Measurements from ENCODE around the gene SPATA13. TPM values are rescaled to one million over a fixed set of nuclear protein-coding genes. Genes with fewer than 3 reads are reported as not detected.

SPATA13 gene
- total and polyA plus RNA-seq, 4 donors = 10.5 to 36.7 (median 20.1) TPM

DNA sequence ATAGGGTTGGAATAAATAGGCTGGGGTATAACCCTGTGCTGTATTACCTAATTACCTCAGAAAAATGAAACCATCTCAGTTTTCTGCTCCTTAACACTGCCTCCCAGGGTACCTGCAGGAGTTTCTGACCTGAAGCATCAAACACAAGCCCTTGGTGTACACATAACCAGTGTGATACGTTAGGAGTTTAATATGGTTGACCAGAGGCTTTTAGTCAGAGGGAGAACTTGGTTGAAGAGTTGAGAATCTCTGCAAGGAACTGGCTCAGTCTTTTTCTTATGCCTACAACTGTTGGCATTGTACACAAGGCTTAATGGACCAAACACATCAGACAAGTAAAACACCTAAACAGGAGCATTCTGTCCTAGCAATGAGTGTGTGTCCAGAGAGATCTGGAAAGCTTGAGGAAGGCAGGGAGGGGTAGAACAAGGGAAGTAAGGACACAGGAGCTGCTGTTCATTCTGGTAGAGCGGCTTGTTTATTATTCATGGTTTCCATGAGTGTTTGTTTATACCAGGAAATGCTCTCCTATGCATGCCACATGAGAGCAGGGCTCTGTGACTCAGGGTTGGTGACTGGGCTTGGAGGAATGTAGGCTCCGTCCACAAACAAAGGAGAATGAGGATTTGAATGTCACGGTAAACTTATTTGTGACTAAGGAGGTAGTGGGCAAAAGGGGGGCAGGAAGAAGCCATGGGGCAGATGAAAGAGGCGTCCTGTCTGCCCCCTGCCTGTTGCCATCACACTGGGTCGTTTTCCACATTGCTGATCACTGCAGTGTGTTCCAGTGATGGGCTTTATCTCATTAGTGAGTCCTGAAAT lies 11.9 kb upstream of the SPATA13 start:
- peak; percentile 89 for ATAC-seq (ENCODE audit: insufficient read depth, low FRiP score)
- Histone ChIP-seq H3K9me3 (ENCODE audit: control insufficient read depth in 4 of 4, insufficient read depth in 3 of 4, low read length in 3 of 4) (no peaks in the 10 kb centered on the region), H3K27ac (ENCODE audit: low read depth in 1 of 2, low read length in 1 of 2) (peak overlapping the region in 1 of 2 donors; percentile 74), H3K4me3 (no peak overlapping the region), H3K4me1 (ENCODE audit: control insufficient read depth in 5 of 5, insufficient read depth in 5 of 5, low read length in 5 of 5) (peaks cover 0 to 14% (median 5%) of the 10 kb centered on the region in 5 donors), H3K36me3 (ENCODE audit: control insufficient read depth in 4 of 4, insufficient read depth in 4 of 4, low read length in 4 of 4) (no peaks in the 10 kb centered on the region), H3K9ac (ENCODE audit: insufficient read depth in 1 of 2, low read length in 2 of 2) (no peak overlapping the region), H3K27me3 (ENCODE audit: control insufficient read depth in 3 of 3, insufficient read depth in 3 of 3, low read length in 2 of 3) (no peaks in the 10 kb centered on the region)
- TF ChIP-seq, protein P1, sequence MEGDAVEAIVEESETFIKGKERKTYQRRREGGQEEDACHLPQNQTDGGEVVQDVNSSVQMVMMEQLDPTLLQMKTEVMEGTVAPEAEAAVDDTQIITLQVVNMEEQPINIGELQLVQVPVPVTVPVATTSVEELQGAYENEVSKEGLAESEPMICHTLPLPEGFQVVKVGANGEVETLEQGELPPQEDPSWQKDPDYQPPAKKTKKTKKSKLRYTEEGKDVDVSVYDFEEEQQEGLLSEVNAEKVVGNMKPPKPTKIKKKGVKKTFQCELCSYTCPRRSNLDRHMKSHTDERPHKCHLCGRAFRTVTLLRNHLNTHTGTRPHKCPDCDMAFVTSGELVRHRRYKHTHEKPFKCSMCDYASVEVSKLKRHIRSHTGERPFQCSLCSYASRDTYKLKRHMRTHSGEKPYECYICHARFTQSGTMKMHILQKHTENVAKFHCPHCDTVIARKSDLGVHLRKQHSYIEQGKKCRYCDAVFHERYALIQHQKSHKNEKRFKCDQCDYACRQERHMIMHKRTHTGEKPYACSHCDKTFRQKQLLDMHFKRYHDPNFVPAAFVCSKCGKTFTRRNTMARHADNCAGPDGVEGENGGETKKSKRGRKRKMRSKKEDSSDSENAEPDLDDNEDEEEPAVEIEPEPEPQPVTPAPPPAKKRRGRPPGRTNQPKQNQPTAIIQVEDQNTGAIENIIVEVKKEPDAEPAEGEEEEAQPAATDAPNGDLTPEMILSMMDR (IDR thresholded peaks at IDR 0.05; ENCODE audit: control extremely low read depth, extremely low read depth) = no peak
- DNase-seq = peak; percentile 55 to 77 (median 73)
- 44 to 59% methylated on average over 6 of the region's 6 CpGs for WGBS, 2 donors

DNA sequence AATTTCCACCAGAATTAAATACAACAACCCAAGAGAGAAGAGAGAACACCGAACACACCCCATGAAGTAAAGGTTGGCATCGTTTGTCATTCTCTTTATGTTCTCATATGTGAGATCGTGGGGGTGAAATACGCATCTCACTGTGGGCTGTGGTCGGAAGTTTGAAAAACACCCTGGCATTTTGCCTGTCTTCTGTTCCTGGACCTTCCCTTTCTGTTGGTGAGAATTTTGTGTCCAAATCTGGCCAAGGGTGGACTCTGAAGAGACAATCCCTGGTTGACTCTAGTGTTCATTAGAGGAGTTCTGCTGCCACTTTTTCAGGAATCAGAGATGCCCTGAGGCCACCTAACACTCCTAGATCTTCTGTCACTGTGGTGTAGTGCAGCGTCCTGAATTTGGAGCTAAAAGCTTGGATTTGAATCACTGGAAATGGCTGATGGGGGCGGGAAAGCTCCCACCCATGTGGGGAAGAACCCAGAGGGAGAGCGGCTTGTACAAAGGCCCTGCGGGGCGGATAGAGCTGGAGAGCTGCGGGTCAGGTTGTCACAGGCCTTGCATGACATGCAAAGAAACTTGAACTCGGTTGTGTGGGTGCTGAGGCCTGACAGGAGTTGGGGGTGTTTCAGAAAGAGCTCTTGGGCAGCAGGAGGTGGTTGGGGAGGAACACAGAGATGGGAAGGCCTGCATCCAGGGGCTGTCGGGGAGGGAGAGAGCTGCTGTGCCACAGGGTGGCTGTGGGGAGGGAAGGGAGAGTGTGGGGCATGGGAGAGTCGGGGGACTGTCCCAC lies 11.1 kb upstream of the SPATA13 start:
- DNase-seq (no peak), ATAC-seq (ENCODE audit: insufficient read depth, low FRiP score) (no peak)
- Histone ChIP-seq H3K27me3 (ENCODE audit: control insufficient read depth in 3 of 3, insufficient read depth in 3 of 3, low read length in 2 of 3) (no peaks in the 10 kb centered on the region), H3K4me1 (ENCODE audit: control insufficient read depth in 5 of 5, insufficient read depth in 5 of 5, low read length in 5 of 5) (peaks cover 0 to 14% (median 5%) of the 10 kb centered on the region in 5 donors), H3K4me3 (no peak overlapping the region), H3K36me3 (ENCODE audit: control insufficient read depth in 4 of 4, insufficient read depth in 4 of 4, low read length in 4 of 4) (no peaks in the 10 kb centered on the region), H3K27ac (ENCODE audit: low read depth in 1 of 2, low read length in 1 of 2) (peak overlapping the region in 1 of 2 donors; percentile 74), H3K9ac (ENCODE audit: insufficient read depth in 1 of 2, low read length in 2 of 2) (no peak overlapping the region), H3K9me3 (ENCODE audit: control insufficient read depth in 4 of 4, insufficient read depth in 3 of 4, low read length in 3 of 4) (no peaks in the 10 kb centered on the region)
- TF ChIP-seq, protein P1 (IDR thresholded peaks at IDR 0.05; ENCODE audit: control extremely low read depth, extremely low read depth) = no peak
- 85 to 88% methylated on average over 14 of the region's 14 CpGs for WGBS, 2 donors

DNA sequence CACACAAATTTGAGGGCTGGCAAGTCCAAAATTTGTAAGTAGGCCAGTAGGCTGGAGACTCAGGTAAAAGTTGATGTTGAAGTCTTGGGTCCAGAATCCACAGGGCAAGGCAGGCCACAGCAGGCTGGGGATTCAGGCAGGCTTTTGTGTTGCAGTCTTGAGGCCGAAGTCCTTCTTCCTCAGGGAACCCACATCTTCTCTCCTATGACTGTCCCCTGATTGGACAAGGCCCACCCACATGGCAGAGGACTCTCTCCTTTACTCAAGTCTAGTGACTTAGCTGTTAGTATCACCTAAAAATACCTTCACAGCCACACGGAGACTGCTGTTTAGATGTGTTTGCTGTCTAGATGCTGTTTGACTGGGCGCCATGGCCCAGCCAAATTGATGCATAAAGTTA lies 9.9 kb upstream of the SPATA13 start:
- no peak for ATAC-seq (ENCODE audit: insufficient read depth, low FRiP score)
- 95 to 96% methylated on average over 3 of the region's 3 CpGs for WGBS, 2 donors
- peaks cover 0 to 11% (median 5%) of the 10 kb centered on the region in 5 donors for H3K4me1 ChIP-seq (ENCODE audit: control insufficient read depth in 5 of 5, insufficient read depth in 5 of 5, low read length in 5 of 5)

More for the DNA sequence above, 9.9 kb upstream of the SPATA13 start:
- H3K27me3 ChIP-seq (ENCODE audit: control insufficient read depth in 3 of 3, insufficient read depth in 3 of 3, low read length in 2 of 3) = no peaks in the 10 kb centered on the region
- no peak overlapping the region for H3K9ac ChIP-seq (ENCODE audit: insufficient read depth in 1 of 2, low read length in 2 of 2)
- no peaks in the 10 kb centered on the region for H3K9me3 ChIP-seq (ENCODE audit: control insufficient read depth in 4 of 4, insufficient read depth in 3 of 4, low read length in 3 of 4)
- H3K36me3 ChIP-seq (ENCODE audit: control insufficient read depth in 4 of 4, insufficient read depth in 4 of 4, low read length in 4 of 4) = no peaks in the 10 kb centered on the region
- no peak for DNase-seq
- TF ChIP-seq, protein P1 (IDR thresholded peaks at IDR 0.05; ENCODE audit: control extremely low read depth, extremely low read depth) = no peak
- H3K4me3 ChIP-seq = no peak overlapping the region
- H3K27ac ChIP-seq (ENCODE audit: low read depth in 1 of 2, low read length in 1 of 2) = no peak overlapping the region
